Measurements from ENCODE around the gene EDA2R. TPM values are rescaled to one million over a fixed set of nuclear protein-coding genes. Genes with fewer than 3 reads are reported as not detected.

Gene EDA2R
- total and polyA plus RNA-seq, 9 of the 15 experiments (the other 6 are each of a cell fraction or from before 2014, with no cell fraction given): 0.03 to 0.08 (median 0.05) TPM; not detected in 5

- WGBS (ENCODE audit: insufficient coverage, low coverage, missing lambda C conversion rate): 0% methylated on average over 1 of the region's 2 CpGs
These were observed 6.4 kb downstream of the EDA2R start for GRCh38 chrX:66632473-66632872.

More at GRCh38 chrX:66632473-66632872, 6.4 kb downstream of the EDA2R start:
- in situ Hi-C loops (cut with MboI) (no loop called here), intact Hi-C loops (cut with micrococcal nuclease) (no loop called here)
- Histone ChIP-seq H3K4me3 (no peak overlapping the region), H3K27ac (ENCODE audit: extremely low read depth, low read depth, low read length) (no peak overlapping the region), H2AFZ (ENCODE audit: low read depth, low read length) (no peak overlapping the region), H3K4me1 (replicated peaks in 1 of 2; ENCODE audit: control insufficient read depth in 2 of 2, insufficient read depth in 2 of 2, low read length in 2 of 2) (no peaks in the 10 kb centered on the region), H3K36me3 (ENCODE audit: control insufficient read depth, insufficient read depth, low read length) (no peaks in the 10 kb centered on the region), H3K4me2 (ENCODE audit: insufficient read depth, low read length) (no peak overlapping the region), H3K9ac (ENCODE audit: insufficient read depth in 1 of 2, low read depth in 2 of 2, low read length in 2 of 2) (no peak overlapping the region), H3K79me2 (ENCODE audit: control insufficient read depth, insufficient read depth, low read length) (no peaks in the 10 kb centered on the region), H3K9me1 (ENCODE audit: control insufficient read depth, insufficient read depth, low read length) (no peaks in the 10 kb centered on the region), H4K20me1 (replicated peaks; ENCODE audit: control insufficient read depth, insufficient read depth, low read length) (no peaks in the 10 kb centered on the region), H3K9me3 (replicated peaks; ENCODE audit: control insufficient read depth, insufficient read depth, low read depth, low read length) (no peaks in the 10 kb centered on the region), H3K27me3 (ENCODE audit: control insufficient read depth in 2 of 2, insufficient read depth in 2 of 2, low read length in 2 of 2) (no peaks in the 10 kb centered on the region)
- ATAC-seq (no peak), DNase-seq (ENCODE audit: extremely low read depth in 1 of 4, low spot score in 3 of 4) (no peak), FAIRE-seq (no peak)
- POLR2A ChIA-PET: interaction anchor here (0.5 kb wide), 1 partner anchor 12 kb away, joined by 3 read pairs; no protein-coding TSS in a partner anchor
- no TSS peak for BruUV-seq (replicated peaks)
- CTCF ChIA-PET (ENCODE audit: low intra/inter-chr PET ratio): no interaction called here
- no peak for TF ChIP-seq CUX1 (CRISPR knock-in tag; IDR thresholded peaks at IDR 0.05)
- no peak for TF ChIP-seq MXI1 (IDR thresholded peaks at IDR 0.05; ENCODE audit: low read depth, low read length)
- TF ChIP-seq GTF2F1 (IDR thresholded peaks at IDR 0.05; ENCODE audit: low read depth, low read length): no peak
- TF ChIP-seq SIX5 (IDR thresholded peaks at IDR 0.05; ENCODE audit: borderline replicate concordance in 1 of 2, insufficient read depth in 1 of 2, low read depth in 1 of 2, low read length in 2 of 2): no peak
- no peak for TF ChIP-seq TSC22D4 (tag; IDR thresholded peaks at IDR 0.05)
- TF ChIP-seq ZNF23 (CRISPR knock-in tag; IDR thresholded peaks at IDR 0.05): no peak
- TF ChIP-seq TBL1XR1 (IDR thresholded peaks at IDR 0.05; ENCODE audit: low read length in 2 of 2): no peak
- TF ChIP-seq HMGXB4 (CRISPR knock-in tag; IDR thresholded peaks at IDR 0.05): no peak
- TF ChIP-seq CREM (IDR thresholded peaks at IDR 0.05; ENCODE audit: low read depth): no peak
- TF ChIP-seq SMARCA5 (IDR thresholded peaks at IDR 0.05): no peak
- no peak for TF ChIP-seq PTRF (tag; IDR thresholded peaks at IDR 0.05)
- no peak for TF ChIP-seq ERF (CRISPR knock-in tag; IDR thresholded peaks at IDR 0.05)
- no peak for TF ChIP-seq GABPB2 (CRISPR knock-in tag; conservative IDR thresholded peaks at IDR 0.05)
- no peak for TF ChIP-seq CBX8 (IDR thresholded peaks at IDR 0.05; ENCODE audit: borderline replicate concordance, extremely low read depth, low read depth, low read length, poor library complexity, severe bottlenecking)
